PC-3 (cell line): ENCODE results near the gene LNX2. TPM values are rescaled to one million over a fixed set of nuclear protein-coding genes. Genes with fewer than 3 reads are reported as not detected.

Experiments used
- ATAC-seq: fragments of 200-7000 bp; cut with Tn5 transposase; 2 replicates; pipeline ENCODE4 v1.9.1; 2020; ENCODE audit warnings: mild to moderate bottlenecking, moderate library complexity
- BruUV-seq: library from RNA; stranded (reverse); fragments of 400-500 nt; replicated peaks from 2 replicates; lab custom pipeline; 2021; lab: Mats Ljungman, UMichigan
- CTCF ChIA-PET: fragments of 300-600 bp; sonication (Branson Sonifier 250); formaldehyde crosslinking; loops from one replicate; lab custom pipeline; 2022; ENCODE audit warnings: antibody characterized with exemption; lab: Charles Lee
- POLR2A ChIA-PET: fragments of 300-600 bp; sonication (Branson Sonifier 250); formaldehyde crosslinking; loops from one replicate; lab custom pipeline; 2022; ENCODE audit warnings: antibody characterized with exemption; ENCODE audit not compliant: unreplicated experiment; lab: Charles Lee
- DNase-seq: peaks from one replicate; pipeline ENCODE4 v3.0.0-alpha.2; 2015
- H2AFZ ChIP-seq: fragments of 300-600 bp; sonication (generic); 2 replicates; pipeline ENCODE4 v1.6.0; 2016; ENCODE audit warnings: antibody characterized with exemption, low read length
- H3F3A ChIP-seq: fragments of 300-600 bp; sonication (generic); one replicate; pipeline ENCODE4 v1.6.0; 2017; ENCODE audit warnings: antibody characterized with exemption, low read length, control low read depth, mild to moderate bottlenecking; ENCODE audit not compliant: unreplicated experiment
- H3K27ac ChIP-seq: fragments of 300-600 bp; sonication (generic); 2 replicates; pipeline ENCODE4 v1.5.1; 2016; ENCODE audit warnings: mild to moderate bottlenecking, low read length
- H3K27me3 ChIP-seq: fragments of 300-600 bp; sonication (generic); 2 replicates; pipeline ENCODE4 v1.6.1; 2016; ENCODE audit warnings: low read length, mixed read lengths
- H3K36me3 ChIP-seq: fragments of 300-600 bp; sonication (generic); 2 replicates; pipeline ENCODE4 v1.6.1; 2016; ENCODE audit warnings: low read depth, mixed run types, low read length, mixed read lengths
- H3K4me1 ChIP-seq: fragments of 300-600 bp; sonication (generic); 2 replicates; pipeline ENCODE4 v1.5.1; 2016; ENCODE audit warnings: low read length; ENCODE audit not compliant: insufficient read depth
- H3K4me2 ChIP-seq: fragments of 300-600 bp; sonication (generic); 2 replicates; pipeline ENCODE4 v1.6.0; 2016; ENCODE audit warnings: low read length
- H3K4me3 ChIP-seq: fragments of 300-600 bp; sonication (generic); 2 replicates; pipeline ENCODE4 v1.5.1; 2016; ENCODE audit warnings: mild to moderate bottlenecking, low read length, mixed read lengths
- H3K79me2 ChIP-seq: fragments of 300-600 bp; sonication (generic); 2 replicates; pipeline ENCODE4 v1.6.1; 2017; ENCODE audit warnings: low read length, mixed read lengths
- H3K9ac ChIP-seq: fragments of 300-600 bp; sonication (generic); 2 replicates; pipeline ENCODE4 v1.6.0; 2016; ENCODE audit warnings: mild to moderate bottlenecking, low read length
- H3K9me2 ChIP-seq: fragments of 300-600 bp; sonication (generic); replicated peaks from 2 replicates; pipeline ENCODE4 v1.6.1; 2016; ENCODE audit warnings: mixed run types, low read length, mixed read lengths
- H3K9me3 ChIP-seq: fragments of 300-600 bp; sonication (generic); 2 replicates; pipeline ENCODE4 v1.6.1; 2016; ENCODE audit warnings: low read length, mixed read lengths
- H4K20me1 ChIP-seq: fragments of 300-600 bp; sonication (generic); 2 replicates; pipeline ENCODE4 v1.6.1; 2016; ENCODE audit warnings: low read length, mixed read lengths
- EZH2 ChIP-seq: fragments of 300-600 bp; sonication (generic); IDR thresholded peaks from one replicate; pipeline ENCODE4 v1.6.1; 2017; ENCODE audit warnings: antibody characterized with exemption, mild to moderate bottlenecking, low read length; ENCODE audit not compliant: unreplicated experiment
- EZH2phosphoT487 ChIP-seq: fragments of 300-600 bp; sonication (generic); IDR thresholded peaks from 2 replicates; pipeline ENCODE4 v1.6.1; 2018; ENCODE audit warnings: mild to moderate bottlenecking, antibody characterized with exemption, low read length, borderline replicate concordance
- intact Hi-C: fragments of 100-400 bp; cut with micrococcal nuclease; formaldehyde crosslinking; loops from 2 replicates; pipeline ENCODE4 v1.9.0; 2023
- total RNA-seq: library from RNA; depleted of rRNA; stranded (reverse); fragments of >200 nt; gene quantifications from 2 replicates; pipeline ENCODE4 v1.2.3, GENCODE V29; 2014
- TF ChIP-seq, protein P1 (sequence below): fragments of 300-600 bp; sonication (generic); conservative IDR thresholded peaks from 2 replicates; pipeline ENCODE4 v1.5.1; 2017; ENCODE audit warnings: antibody characterized with exemption, low read depth, mild to moderate bottlenecking, low read length

The LNX2 gene
- total RNA-seq, 1 experiment from 2014 or later: 6.0 TPM

DNA sequence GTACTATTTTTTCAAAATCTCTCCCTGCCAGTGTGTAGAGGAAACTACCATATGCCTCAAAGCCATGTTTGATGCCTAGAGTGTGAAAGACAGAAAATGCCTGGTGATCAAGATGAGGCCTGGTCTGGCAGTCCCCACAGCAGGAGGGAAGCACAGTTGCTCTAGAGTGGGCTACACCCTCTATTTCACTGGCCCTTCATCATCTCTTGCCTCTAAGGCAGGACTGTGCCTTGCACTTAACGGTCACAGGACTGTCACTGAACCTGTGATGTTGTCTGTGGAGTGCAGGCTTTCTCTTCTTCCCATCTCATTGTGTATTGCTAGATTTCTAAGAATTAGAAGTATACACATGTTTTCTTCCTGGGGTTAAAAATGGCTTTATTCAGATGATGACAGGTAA is 17.7 kb upstream of the LNX2 start:
- no peaks in the 10 kb centered on the region for H3K9me2 ChIP-seq
- no peaks in the 10 kb centered on the region for H3F3A ChIP-seq
- CTCF ChIA-PET: no interaction called here
- no peak for DNase-seq
- H3K9me3 ChIP-seq: no peaks in the 10 kb centered on the region
- no peak overlapping the region for H3K9ac ChIP-seq
- TF ChIP-seq, protein P1, sequence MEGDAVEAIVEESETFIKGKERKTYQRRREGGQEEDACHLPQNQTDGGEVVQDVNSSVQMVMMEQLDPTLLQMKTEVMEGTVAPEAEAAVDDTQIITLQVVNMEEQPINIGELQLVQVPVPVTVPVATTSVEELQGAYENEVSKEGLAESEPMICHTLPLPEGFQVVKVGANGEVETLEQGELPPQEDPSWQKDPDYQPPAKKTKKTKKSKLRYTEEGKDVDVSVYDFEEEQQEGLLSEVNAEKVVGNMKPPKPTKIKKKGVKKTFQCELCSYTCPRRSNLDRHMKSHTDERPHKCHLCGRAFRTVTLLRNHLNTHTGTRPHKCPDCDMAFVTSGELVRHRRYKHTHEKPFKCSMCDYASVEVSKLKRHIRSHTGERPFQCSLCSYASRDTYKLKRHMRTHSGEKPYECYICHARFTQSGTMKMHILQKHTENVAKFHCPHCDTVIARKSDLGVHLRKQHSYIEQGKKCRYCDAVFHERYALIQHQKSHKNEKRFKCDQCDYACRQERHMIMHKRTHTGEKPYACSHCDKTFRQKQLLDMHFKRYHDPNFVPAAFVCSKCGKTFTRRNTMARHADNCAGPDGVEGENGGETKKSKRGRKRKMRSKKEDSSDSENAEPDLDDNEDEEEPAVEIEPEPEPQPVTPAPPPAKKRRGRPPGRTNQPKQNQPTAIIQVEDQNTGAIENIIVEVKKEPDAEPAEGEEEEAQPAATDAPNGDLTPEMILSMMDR: no peak
- TF ChIP-seq EZH2phosphoT487: no peak
- no peak for TF ChIP-seq EZH2
- no peak overlapping the region for H3K4me3 ChIP-seq
- POLR2A ChIA-PET: no interaction called here
- intact Hi-C loops: no loop called here
- H2AFZ ChIP-seq: no peak overlapping the region
- BruUV-seq: no TSS peak
- H3K4me1 ChIP-seq: no peaks in the 10 kb centered on the region
- no peak for ATAC-seq
- H3K27ac ChIP-seq: no peak overlapping the region
- no peaks in the 10 kb centered on the region for H3K27me3 ChIP-seq
- no peak overlapping the region for H3K4me2 ChIP-seq
- H4K20me1 ChIP-seq: no peaks in the 10 kb centered on the region
- no peaks in the 10 kb centered on the region for H3K36me3 ChIP-seq
- 0 out of 2 replicates have a peak, but pooled peaks cover 14% of the 10 kb centered on the region for H3K79me2 ChIP-seq

DNA sequence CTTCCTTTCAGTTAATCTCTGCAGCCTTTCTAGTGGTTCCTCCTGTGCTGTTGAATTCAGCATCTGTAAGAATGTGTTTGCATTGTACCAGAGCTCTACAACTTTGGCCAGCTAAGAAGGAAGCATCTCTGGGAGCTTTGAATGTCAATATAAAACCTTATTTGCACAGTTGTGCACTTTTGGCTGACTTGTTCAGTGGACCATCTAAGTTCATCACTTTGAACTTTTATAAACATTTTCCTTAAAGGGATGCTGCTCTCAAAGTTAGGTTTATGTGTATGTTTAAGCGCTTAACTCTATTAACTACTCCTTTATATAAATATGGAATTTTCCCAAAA is 16.9 kb upstream of the LNX2 start:
- BruUV-seq: no TSS peak
- H3K9me2 ChIP-seq: no peaks in the 10 kb centered on the region
- H3K4me3 ChIP-seq: no peak overlapping the region
- H2AFZ ChIP-seq: no peak overlapping the region
- no peak overlapping the region for H3K4me2 ChIP-seq
- DNase-seq (no peak), ATAC-seq (no peak)
- TF ChIP-seq EZH2phosphoT487 (no peak), EZH2 (no peak)
- TF ChIP-seq, protein P1: no peak
- no peak overlapping the region for H3K27ac ChIP-seq
- H3K9ac ChIP-seq: no peak overlapping the region
- no peaks in the 10 kb centered on the region for H4K20me1 ChIP-seq
- no peaks in the 10 kb centered on the region for H3K27me3 ChIP-seq
- ChIA-PET POLR2A (no interaction called here), CTCF (no interaction called here)
- 0 out of 2 replicates have a peak, but pooled peaks cover 17% of the 10 kb centered on the region for H3K79me2 ChIP-seq
- no peaks in the 10 kb centered on the region for H3K9me3 ChIP-seq
- H3K4me1 ChIP-seq: no peaks in the 10 kb centered on the region
- intact Hi-C loops: no loop called here
- H3F3A ChIP-seq: no peaks in the 10 kb centered on the region
- H3K36me3 ChIP-seq: no peaks in the 10 kb centered on the region

DNA sequence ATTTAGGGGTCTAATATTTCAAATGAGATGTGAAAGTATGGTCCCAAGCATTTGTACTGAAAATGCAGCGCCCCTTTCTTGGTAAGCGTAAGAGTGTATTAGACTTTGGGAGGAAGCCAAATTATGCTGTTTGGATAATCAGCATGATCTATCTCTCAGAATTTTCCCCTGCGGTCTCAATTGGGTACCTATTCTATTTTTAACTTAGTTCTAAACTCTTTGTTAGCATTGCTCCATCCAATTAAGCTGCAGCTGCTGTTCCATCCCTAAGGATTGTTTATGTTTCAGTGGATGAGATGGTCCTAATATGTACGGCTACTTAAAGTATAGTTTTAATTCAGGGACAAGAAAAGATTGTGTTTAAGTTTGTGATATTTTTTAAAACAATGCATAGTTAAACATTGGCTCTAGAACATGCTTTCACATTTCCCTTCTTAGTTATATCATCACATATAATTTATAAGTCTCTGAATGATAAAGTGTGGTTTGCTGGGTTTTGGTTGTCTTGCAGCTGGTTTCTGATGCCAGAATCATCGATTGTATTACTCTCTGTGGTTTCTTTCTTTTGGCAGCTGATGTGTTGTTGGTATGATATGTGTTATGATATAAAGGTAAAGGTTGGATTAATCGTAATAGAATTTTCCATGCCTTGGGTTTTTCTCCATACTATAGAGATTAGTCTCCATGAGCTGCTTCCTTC is 16.4 kb upstream of the LNX2 start:
- POLR2A ChIA-PET: no interaction called here
- H3K4me3 ChIP-seq: no peak overlapping the region
- no peak overlapping the region for H3K4me2 ChIP-seq
- DNase-seq (no peak), ATAC-seq (no peak)
- H4K20me1 ChIP-seq: no peaks in the 10 kb centered on the region
- no peaks in the 10 kb centered on the region for H3K27me3 ChIP-seq
- no peaks in the 10 kb centered on the region for H3K9me2 ChIP-seq
- CTCF ChIA-PET: no interaction called here
- no peaks in the 10 kb centered on the region for H3F3A ChIP-seq
- intact Hi-C loops: no loop called here
- no peaks in the 10 kb centered on the region for H3K4me1 ChIP-seq
- H3K27ac ChIP-seq: no peak overlapping the region
- no peak overlapping the region for H2AFZ ChIP-seq
- no peak overlapping the region for H3K9ac ChIP-seq
- H3K36me3 ChIP-seq: no peaks in the 10 kb centered on the region
- no TSS peak for BruUV-seq
- H3K9me3 ChIP-seq: no peaks in the 10 kb centered on the region
- TF ChIP-seq EZH2phosphoT487 (no peak), EZH2 (no peak)
- TF ChIP-seq, protein P1: no peak
- H3K79me2 ChIP-seq: 0 out of 2 replicates have a peak, but pooled peaks cover 20% of the 10 kb centered on the region
